H9 (cell line): ENCODE measurements around the gene KCNMA1. TPM values are rescaled to one million over a fixed set of nuclear protein-coding genes. Genes with fewer than 3 reads are reported as not detected.

Experiments
- DNase-seq: peaks from one replicate; pipeline ENCODE4 v3.0.0-alpha.2; 2017
- H2AFZ ChIP-seq: one replicate; pipeline ENCODE4 v1.6.1; 2013; ENCODE audit warnings: mild to moderate bottlenecking, low read length, control low read depth, moderate library complexity
- H2AK5ac ChIP-seq: 2 replicates; pipeline ENCODE4 v1.6.1; 2013; ENCODE audit warnings: low read length, control low read depth, mixed read lengths; ENCODE audit not compliant: insufficient read length
- H2BK120ac ChIP-seq: one replicate; pipeline ENCODE4 v1.6.1; 2013; ENCODE audit warnings: low read depth, mild to moderate bottlenecking, low read length, control low read depth, inconsistent platforms; ENCODE audit not compliant: poor library complexity, severe bottlenecking
- H2BK12ac ChIP-seq: 2 replicates; pipeline ENCODE4 v1.6.1; 2013; ENCODE audit warnings: low read length, control low read depth, mixed read lengths, low read depth; ENCODE audit not compliant: insufficient read length
- H2BK15ac ChIP-seq: 2 replicates; pipeline ENCODE4 v1.6.1; 2013; ENCODE audit warnings: low read depth, low read length, control low read depth
- H2BK20ac ChIP-seq: one replicate; pipeline ENCODE4 v1.6.1; 2013; ENCODE audit warnings: low read depth, mild to moderate bottlenecking, low read length, control low read depth, inconsistent platforms; ENCODE audit not compliant: poor library complexity, severe bottlenecking
- H2BK5ac ChIP-seq: 2 replicates; pipeline ENCODE4 v1.6.1; 2013; ENCODE audit warnings: low read length, control low read depth, mixed read lengths; ENCODE audit not compliant: insufficient read length
- H3K14ac ChIP-seq: 2 replicates; pipeline ENCODE4 v1.6.1; 2013; ENCODE audit warnings: low read length, control low read depth; ENCODE audit not compliant: insufficient read depth
- H3K18ac ChIP-seq: 2 replicates; pipeline ENCODE4 v1.6.1; 2013; ENCODE audit warnings: low read depth, mild to moderate bottlenecking, mixed read lengths, low read length, control low read depth; ENCODE audit not compliant: insufficient read length
- H3K23ac ChIP-seq: 2 replicates; pipeline ENCODE4 v1.6.1; 2013; ENCODE audit warnings: low read length, control low read depth, mixed read lengths, low read depth; ENCODE audit not compliant: insufficient read length
- H3K23me2 ChIP-seq: 2 replicates; pipeline ENCODE4 v1.6.1; 2013; ENCODE audit warnings: low read depth, mild to moderate bottlenecking, mixed read lengths, low read length, control low read depth; ENCODE audit not compliant: insufficient read length, poor library complexity, severe bottlenecking
- H3K27ac ChIP-seq: 2 replicates; pipeline ENCODE4 v1.5.1; 2013; ENCODE audit warnings: low read length, control low read depth, mixed read lengths, low read depth; ENCODE audit not compliant: insufficient read length
- H3K27me3 ChIP-seq: 2 replicates; pipeline ENCODE4 v1.6.1; 2013; ENCODE audit warnings: low read length, control low read depth, inconsistent platforms; ENCODE audit not compliant: insufficient read depth
- H3K4ac ChIP-seq: 2 replicates; pipeline ENCODE4 v1.6.1; 2013; ENCODE audit warnings: low read depth, mild to moderate bottlenecking, control low read depth, inconsistent platforms, low read length, moderate library complexity
- H3K4me1 ChIP-seq: 2 replicates; pipeline ENCODE4 v1.6.1; 2013; ENCODE audit warnings: low read length, control low read depth, inconsistent platforms; ENCODE audit not compliant: insufficient read depth
- H3K4me2 ChIP-seq: 2 replicates; pipeline ENCODE4 v1.6.1; 2013; ENCODE audit warnings: low read length, control low read depth, mixed read lengths; ENCODE audit not compliant: insufficient read length, insufficient read depth
- H3K56ac ChIP-seq: 2 replicates; pipeline ENCODE4 v1.6.1; 2013; ENCODE audit warnings: low read depth, mild to moderate bottlenecking, mixed read lengths, low read length, control low read depth; ENCODE audit not compliant: insufficient read length
- H3K79me1 ChIP-seq: 2 replicates; pipeline ENCODE4 v1.6.1; 2013; ENCODE audit warnings: low read depth, mild to moderate bottlenecking, moderate library complexity, low read length, control low read depth, inconsistent platforms; ENCODE audit not compliant: insufficient read depth, poor library complexity, severe bottlenecking
- H3K79me2 ChIP-seq: 2 replicates; pipeline ENCODE4 v1.6.1; 2013; ENCODE audit warnings: low read length, control low read depth, inconsistent platforms; ENCODE audit not compliant: insufficient read depth
- H3K9ac ChIP-seq: 2 replicates; pipeline ENCODE4 v1.6.1; 2013; ENCODE audit warnings: low read length, control low read depth, mixed read lengths; ENCODE audit not compliant: insufficient read length; ENCODE audit errors: extremely low read depth
- H3K9me3 ChIP-seq: one replicate; pipeline ENCODE4 v1.6.1; 2013; ENCODE audit warnings: low read depth, low read length, inconsistent platforms; ENCODE audit not compliant: control insufficient read depth
- H3T11ph ChIP-seq: one replicate; pipeline ENCODE4 v1.6.1; 2013; ENCODE audit warnings: mild to moderate bottlenecking, low read length, control low read depth, inconsistent platforms
- H4K20me1 ChIP-seq: one replicate; pipeline ENCODE4 v1.6.1; 2013; ENCODE audit not compliant: control insufficient read depth, insufficient read length, insufficient read depth
- H4K5ac ChIP-seq: 2 replicates; pipeline ENCODE4 v1.6.1; 2013; ENCODE audit warnings: low read depth, mild to moderate bottlenecking, mixed read lengths, low read length, control low read depth; ENCODE audit not compliant: insufficient read length
- H4K8ac ChIP-seq: replicated peaks from 2 replicates; pipeline ENCODE4 v1.6.1; 2013; ENCODE audit warnings: low read length, control low read depth, mixed read lengths, low read depth; ENCODE audit not compliant: insufficient read length
- H4K91ac ChIP-seq: 2 replicates; pipeline ENCODE4 v1.6.1; 2013; ENCODE audit warnings: low read depth, mild to moderate bottlenecking, moderate library complexity, mixed read lengths, low read length, control low read depth; ENCODE audit not compliant: insufficient read length
- H3K27ac Mint-ChIP-seq, 3 experiments: 2 replicates in 2 of 3; 3 replicates in 1 of 3; pipeline ENCODE4 v1.8.0; 2020 to 2021; ENCODE audit warnings: mixed read lengths in 3 of 3, mild to moderate bottlenecking in 1 of 3, moderate library complexity in 1 of 3
- H3K27me3 Mint-ChIP-seq: 2 replicates; pipeline ENCODE4 v1.8.0; 2021; ENCODE audit warnings: low read depth, mild to moderate bottlenecking, moderate library complexity, mixed read lengths
- H3K36me3 Mint-ChIP-seq, 3 experiments: 2 replicates in 2 of 3; 3 replicates in 1 of 3; pipeline ENCODE4 v1.8.0; 2020 to 2021; ENCODE audit warnings: low read depth in 3 of 3, mixed read lengths in 3 of 3; ENCODE audit not compliant: insufficient read depth in 1 of 3
- H3K4me1 Mint-ChIP-seq, 2 experiments: 2 replicates each; pipeline ENCODE4 v1.8.0; 2020; ENCODE audit warnings: mixed read lengths in 2 of 2
- H3K4me3 Mint-ChIP-seq, 2 experiments: 2 replicates in 1 of 2; 3 replicates in 1 of 2; pipeline ENCODE4 v1.8.0; 2020 to 2021; ENCODE audit warnings: mild to moderate bottlenecking in 2 of 2, mixed read lengths in 2 of 2, moderate library complexity in 1 of 2
- H3K9me3 Mint-ChIP-seq, 2 experiments: 2 replicates in 1 of 2; 3 replicates in 1 of 2; pipeline ENCODE4 v1.8.0; 2020; ENCODE audit warnings: mild to moderate bottlenecking in 2 of 2, mixed read lengths in 2 of 2, moderate library complexity in 1 of 2
- WGBS: extraction: QIAGEN DNeasy Blood & Tissue Kit; methylation state at CpG from one replicate; pipeline ENCODE4 v1.1.7; 2013; ENCODE audit warnings: missing lambda C conversion rate, low lambda C conversion rate, mixed read lengths; ENCODE audit not compliant: insufficient read length; ENCODE audit errors: extremely low coverage; 5-methylcytosine and 5-hydroxymethylcytosine counted together
- total RNA-seq: library from RNA; stranded (reverse); gene quantifications from 2 replicates; pipeline ENCODE4 v1.2.1, GENCODE V29; 2021
- TF ChIP-seq, protein P1 (sequence below): fragments of 200-600 bp; sonication (generic); conservative IDR thresholded peaks from 3 replicates; pipeline ENCODE4 v1.8.0; 2021; ENCODE audit warnings: antibody characterized with exemption, mild to moderate bottlenecking

Gene KCNMA1
- total RNA-seq, 1 experiment from 2014 or later: 2.0 TPM

- Mint-ChIP-seq H3K4me1 (no peaks in the 10 kb centered on the region), H3K4me3 (no peak overlapping the region), H3K36me3 (no peaks in the 10 kb centered on the region), H3K27ac (no peak overlapping the region), H3K27me3 (peaks cover 4% of the 10 kb centered on the region; the same call in 1 of the 2 replicates), H3K9me3 (no peaks in the 10 kb centered on the region)
- Histone ChIP-seq H2BK120ac (no peak overlapping the region), H2BK5ac (no peak overlapping the region), H3K4me1 (no peaks in the 10 kb centered on the region), H3K27ac (no peak overlapping the region), H3K23me2 (no peaks in the 10 kb centered on the region), H3K4ac (no peak overlapping the region), H4K91ac (no peak overlapping the region), H2BK12ac (no peak overlapping the region), H3K9ac (no peak overlapping the region), H4K5ac (no peak overlapping the region), H3K79me1 (no peaks in the 10 kb centered on the region), H2AFZ (no peak overlapping the region), H3K9me3 (no peaks in the 10 kb centered on the region), H3K56ac (no peak overlapping the region), H3K23ac (no peak overlapping the region), H3T11ph (no peak overlapping the region), H2BK15ac (no peak overlapping the region; the same call in 1 of the 2 replicates), H4K20me1 (no peaks in the 10 kb centered on the region), H3K4me2 (no peak overlapping the region), H3K18ac (no peak overlapping the region), H4K8ac (no peak overlapping the region), H3K79me2 (no peaks in the 10 kb centered on the region), H3K14ac (no peak overlapping the region), H2BK20ac (no peak overlapping the region), H2AK5ac (no peak overlapping the region), H3K27me3 (no peaks in the 10 kb centered on the region)
- WGBS: no CpG with 5 or more reads among the region's 4 CpGs
- TF ChIP-seq, protein P1, sequence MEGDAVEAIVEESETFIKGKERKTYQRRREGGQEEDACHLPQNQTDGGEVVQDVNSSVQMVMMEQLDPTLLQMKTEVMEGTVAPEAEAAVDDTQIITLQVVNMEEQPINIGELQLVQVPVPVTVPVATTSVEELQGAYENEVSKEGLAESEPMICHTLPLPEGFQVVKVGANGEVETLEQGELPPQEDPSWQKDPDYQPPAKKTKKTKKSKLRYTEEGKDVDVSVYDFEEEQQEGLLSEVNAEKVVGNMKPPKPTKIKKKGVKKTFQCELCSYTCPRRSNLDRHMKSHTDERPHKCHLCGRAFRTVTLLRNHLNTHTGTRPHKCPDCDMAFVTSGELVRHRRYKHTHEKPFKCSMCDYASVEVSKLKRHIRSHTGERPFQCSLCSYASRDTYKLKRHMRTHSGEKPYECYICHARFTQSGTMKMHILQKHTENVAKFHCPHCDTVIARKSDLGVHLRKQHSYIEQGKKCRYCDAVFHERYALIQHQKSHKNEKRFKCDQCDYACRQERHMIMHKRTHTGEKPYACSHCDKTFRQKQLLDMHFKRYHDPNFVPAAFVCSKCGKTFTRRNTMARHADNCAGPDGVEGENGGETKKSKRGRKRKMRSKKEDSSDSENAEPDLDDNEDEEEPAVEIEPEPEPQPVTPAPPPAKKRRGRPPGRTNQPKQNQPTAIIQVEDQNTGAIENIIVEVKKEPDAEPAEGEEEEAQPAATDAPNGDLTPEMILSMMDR: no peak
- no peak for DNase-seq
Measured at GRCh38 chr10:77618117-77618516, 19.5 kb downstream of the KCNMA1 start.
